HG03139 (cell line): Measurements from ENCODE around the gene ABCB1.

Experiments used
- ATAC-seq: cut with Tn5 transposase; IDR thresholded peaks from one replicate; pipeline ENCODE4 v1.9.1; 2021; ENCODE audit not compliant: unreplicated experiment

Gene ABCB1

DNA sequence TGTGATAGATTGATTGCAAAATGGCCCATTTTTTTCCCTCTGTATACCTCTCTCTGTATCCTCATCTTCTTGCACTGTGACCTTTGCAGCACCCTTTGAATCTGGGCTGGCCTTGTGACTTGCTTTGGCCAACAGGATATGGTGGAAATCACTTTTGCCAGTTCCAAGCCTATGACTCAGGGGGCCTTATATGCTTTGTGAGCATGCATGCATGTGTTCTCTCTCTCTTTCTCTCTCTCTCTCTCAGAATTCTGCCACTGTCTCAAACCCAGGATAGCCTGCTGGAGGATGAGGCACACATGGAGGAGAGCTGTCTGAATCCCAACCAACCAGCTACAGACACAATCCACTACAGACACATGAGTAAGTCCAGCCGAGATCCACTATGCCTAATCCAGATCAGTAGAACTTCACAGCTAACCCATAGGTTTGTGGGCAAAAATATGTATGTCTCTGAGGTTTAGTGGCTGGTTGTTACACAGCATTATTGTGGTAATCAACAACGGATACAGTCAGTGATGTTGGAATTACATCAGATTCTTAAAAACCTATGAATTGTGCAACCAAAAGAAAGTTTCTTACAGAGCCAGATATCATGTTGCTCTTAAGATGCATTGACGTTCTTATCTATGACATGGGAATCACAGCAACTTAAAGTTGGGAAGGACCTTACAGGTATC is 83.4 kb downstream of the ABCB1 start:
- no peak for ATAC-seq

DNA sequence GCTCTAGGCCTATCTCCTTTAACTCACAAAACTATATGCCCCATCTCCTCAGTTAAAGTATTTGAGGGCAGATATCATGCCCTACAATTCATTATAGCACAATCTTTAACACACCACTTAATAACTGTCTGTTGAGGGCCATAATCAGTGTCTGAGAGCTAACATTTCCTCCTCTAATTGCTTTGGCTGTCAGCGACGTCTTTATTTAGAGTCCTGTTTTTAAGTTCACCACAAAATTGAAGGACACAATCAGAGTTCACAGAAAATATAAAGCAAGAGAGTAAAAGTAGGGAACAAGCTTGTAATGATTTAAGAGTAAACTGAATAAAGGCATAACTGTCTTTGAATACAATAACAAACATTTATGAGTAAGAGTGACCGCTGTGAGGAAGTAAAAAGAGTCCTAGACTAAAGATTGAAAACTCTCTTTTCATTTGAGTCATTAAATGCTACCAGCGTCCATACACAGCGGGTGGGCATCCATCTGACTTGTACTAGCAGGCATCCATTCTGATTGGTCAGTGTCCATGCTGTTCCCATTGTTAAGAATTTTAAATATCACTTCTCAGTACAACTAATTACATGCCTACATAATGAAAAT is 86.8 kb downstream of the ABCB1 start:
- ATAC-seq: no peak

DNA sequence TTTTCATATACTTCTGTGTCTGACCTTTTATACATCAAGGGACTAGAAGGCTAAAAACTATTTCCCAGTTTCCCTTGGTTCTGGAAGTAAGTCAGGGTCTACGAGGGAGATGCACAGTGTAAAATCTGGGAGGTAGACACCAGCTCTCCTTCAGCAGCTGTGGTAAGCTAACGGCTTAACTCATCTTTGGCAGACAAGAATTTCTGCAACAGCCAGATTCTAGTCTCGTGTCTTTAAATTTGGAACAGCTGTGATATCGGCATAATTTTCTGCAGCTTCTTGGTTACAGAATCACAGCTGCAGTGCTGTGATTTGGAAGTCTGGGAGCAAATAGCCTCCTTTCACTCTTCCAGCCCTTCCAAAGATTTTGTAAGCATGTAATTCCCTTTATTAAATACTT is 87.8 kb downstream of the ABCB1 start:
- no peak for ATAC-seq

DNA sequence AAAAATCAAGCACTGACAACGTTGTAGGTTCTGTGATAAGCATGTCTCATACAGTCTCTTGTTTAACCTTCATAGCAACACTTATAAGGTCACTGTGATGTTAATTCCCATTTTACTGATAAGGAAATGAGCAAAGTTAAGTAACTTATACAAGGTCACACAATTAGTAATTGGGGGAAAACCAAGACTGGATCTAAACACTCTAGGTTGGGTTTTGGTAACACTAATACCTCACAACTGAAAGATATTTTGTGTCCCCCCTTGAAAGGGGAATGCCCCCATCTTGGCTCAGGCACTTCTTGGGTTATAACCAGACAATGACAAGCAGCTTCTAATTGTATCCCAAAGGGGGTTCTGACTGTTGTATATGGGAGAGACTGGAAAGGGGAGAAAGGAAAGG is 89.2 kb downstream of the ABCB1 start:
- no peak for ATAC-seq

DNA sequence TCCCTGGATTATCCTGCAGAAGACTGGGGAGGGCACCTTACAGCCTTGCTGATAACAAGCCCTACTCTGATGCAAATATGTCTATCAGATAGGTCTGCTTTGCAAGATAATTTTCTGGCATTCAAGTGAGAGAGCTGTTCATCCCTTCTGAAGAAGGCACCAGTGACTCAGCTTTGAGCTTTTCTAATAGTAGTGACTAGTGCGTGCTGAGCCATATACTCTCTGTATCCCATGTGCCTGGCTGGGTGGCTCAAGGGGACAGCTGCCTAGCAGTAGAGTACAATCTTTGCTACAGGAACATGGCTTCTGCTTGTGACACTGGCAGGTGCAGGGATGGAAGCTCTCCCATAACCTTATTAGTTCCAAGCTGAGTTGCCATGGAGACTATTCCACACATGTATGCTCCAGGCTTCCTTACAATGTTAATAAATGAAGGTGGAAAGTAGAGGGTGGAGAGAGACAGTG is 90.2 kb downstream of the ABCB1 start:
- ATAC-seq: no peak

DNA sequence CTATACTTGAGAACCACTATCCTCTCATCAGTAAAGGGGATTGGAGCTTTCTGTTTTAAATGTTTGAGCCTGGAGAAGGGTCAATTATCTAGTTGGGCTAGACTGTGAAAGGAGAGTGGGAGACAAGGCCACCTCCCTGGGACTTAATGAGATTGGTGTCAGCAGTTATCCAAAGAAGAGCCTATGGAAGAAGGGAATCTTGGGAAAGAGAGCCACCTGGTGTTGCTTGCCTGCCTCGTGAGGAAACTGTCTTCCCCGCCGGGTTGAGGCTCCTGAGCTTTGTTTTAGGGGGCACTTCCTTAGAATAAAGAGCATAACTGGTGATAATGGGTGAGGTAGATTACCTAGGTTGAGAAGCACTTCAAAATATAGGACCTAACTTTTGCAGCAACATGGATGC is 93.2 kb downstream of the ABCB1 start:
- no peak for ATAC-seq

DNA sequence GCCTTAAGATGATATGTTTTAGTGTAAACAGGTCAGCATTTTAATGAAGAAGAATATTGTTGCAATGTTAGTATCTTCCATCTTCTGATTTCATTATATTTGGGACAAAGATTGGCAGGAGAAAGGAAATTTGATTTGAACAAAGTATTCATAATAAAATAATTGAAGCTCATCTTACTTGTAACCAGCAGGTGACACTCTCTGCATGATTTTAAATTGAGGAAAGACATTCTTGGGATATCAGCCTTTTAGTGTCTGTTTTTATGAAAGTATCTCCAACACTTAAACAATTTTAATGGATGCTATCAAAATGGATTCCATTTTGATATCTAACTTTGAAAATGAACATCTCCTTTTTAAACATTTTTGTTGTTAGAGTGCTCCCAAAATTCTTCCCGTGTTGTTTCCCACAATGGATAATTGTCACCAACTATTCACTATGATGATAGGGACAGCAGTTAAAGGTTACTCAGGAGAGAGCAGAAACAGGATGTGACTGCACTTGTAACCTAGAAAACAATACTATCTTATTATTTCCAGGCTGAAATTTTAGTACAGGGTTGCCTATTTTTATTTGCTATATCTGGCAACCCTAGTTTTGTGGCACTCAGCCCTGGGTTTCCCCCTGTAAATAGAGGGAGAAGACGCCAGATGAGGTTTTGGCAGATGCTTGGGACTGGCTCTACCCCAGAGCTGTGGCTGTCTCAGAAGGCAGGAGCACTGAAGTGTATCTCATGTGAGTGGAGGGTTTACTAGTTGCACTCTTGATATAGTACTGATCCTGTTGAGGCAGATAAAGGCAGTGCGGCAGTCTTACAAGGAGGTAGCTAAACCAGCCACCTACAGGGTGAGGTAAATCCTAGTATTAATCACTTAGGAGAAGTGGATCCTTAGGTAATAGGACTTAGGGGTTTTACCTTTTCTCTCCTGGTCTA is 94.2 kb downstream of the ABCB1 start:
- no peak for ATAC-seq

DNA sequence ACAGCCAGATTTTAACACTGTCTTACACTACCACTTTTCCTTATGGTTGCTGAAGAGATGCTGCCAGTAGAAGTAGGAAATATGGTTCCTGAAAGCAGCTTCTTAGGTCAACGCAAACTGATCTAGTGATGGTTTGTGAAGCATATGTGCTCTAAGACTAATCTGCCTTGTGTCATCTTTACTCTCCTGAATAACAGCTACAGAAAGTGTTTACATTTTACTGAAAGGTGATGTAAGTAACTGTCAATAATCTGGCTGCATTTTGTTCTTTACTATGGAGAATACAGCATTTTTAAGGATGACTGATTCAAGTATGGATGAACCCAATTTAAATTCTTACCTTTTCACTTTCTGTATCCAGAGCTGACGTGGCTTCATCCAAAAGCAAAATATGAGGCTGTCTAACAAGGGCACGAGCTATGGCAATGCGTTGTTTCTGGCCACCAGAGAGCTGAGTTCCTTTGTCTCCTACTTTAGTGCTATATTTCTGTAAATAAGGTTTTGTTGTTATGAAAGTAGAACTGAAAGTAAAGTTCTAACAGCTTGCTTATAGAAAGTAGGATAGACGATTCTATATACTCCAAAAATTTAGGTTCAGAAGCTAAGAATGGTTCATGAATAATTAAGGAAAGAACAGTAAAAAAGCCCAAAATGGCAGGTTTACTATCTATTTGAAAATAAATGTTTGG is 95.0 kb downstream of the ABCB1 start:
- ATAC-seq: no peak

DNA sequence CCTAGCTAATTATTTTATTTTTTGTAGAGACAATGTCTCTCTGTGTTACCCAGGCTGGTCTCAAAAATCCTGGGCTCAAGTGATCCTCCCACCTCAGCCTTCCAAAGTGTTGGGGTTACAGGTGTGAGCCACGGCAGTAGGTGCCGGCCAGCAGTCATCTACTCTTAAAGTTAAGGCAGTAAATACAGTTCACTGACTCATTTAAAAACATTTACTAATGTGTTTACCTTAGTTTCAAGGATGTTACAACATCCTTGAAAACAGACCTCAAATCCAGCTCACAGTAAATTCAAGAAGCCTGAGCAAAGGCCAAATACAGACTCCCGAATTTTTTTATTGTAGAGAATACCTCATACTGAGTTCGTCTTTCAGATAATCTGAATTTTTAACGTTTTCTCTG is 95.6 kb downstream of the ABCB1 start:
- no peak for ATAC-seq

DNA sequence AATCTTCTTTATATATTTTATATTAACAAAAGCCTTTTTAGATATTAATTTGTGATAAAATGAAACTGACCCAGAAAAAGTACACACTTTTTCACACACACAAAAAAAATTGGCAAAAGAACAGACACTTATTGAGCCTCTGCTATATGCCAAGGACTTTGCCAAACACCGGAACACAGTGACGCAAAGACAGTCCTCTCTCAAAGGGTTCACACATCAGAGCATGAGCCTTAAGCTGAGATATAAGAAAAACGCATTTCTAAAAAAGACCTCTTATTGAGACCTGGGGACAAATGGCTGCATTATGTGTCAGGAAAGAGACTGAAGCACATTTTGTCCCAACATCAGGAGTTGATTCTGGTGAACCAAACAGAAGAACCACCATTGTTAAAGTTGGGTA is 101.2 kb downstream of the ABCB1 start:
- no peak for ATAC-seq

DNA sequence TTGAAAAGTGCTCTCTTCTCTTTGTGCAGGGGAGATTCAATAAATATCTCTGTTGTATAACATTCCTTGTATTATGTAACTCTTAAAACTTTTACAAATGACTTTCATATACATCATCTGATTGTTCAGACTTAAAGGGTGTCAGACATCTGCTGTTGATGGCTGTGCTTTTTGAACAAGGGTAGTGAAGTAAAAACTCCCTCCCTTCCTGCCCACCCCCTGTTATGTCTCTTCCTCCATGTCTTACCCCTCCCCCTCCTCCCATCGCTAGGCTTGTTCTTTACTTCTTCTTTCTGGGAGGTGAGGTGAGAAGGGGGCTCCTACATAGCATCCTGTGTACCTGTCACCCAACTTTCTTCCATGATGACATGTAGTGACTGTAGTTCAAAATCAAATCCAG is 101.8 kb downstream of the ABCB1 start:
- ATAC-seq: no peak

DNA sequence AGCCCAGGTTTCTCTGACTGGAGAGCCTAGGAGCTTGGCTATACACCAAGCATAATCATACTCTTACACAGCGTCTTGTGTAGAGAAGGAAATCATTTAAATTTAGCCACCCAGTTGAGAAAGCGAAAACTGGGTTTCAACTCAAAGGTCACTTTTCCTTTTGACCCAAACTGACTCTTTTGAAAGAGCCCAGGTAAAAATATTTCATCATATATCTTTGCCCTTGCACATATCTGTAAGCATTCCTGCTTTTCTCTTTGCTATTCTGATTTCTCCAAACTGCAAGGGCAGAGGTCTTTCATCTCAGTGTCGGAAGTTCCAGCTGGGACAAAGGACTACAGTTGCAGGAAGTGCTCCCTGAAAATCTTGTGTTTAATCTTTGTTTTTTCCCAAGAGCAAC is 103.2 kb downstream of the ABCB1 start:
- no peak for ATAC-seq

DNA sequence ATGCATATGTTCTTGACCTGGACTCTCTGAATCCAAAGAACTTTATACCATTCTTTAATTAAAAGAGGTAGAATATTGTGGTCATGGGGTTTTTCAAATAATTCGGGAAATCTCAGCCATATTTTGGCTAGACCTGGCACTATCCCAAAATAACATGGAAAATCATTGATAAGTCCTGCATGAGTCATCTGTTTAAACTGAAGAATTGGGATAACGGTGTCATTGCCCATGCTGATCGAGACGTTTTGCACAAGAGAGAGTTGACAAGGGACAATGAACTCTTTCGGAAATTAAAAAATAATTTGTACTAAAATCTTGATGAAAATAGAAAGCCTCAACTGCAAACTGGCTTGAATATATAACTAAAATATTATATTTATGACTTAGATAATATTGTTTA is 105.3 kb downstream of the ABCB1 start:
- ATAC-seq: no peak

DNA sequence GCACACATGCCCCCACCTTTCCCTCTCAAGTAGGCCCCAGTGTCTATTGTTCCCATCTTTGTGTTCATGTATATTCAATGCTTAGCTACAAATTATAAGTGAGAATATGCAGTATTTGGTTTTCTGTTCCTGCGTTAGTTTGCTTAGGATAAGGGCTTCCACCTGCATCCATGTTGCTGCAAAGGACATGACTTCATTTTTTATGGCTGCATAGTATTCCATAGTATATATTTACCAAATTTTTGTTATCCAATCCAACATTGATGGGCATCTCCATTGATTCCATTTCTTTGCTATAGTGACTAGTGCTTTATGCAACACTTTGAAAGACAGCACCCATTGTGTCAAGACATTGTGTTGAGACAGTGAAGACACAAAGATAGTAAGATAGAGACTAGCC is 106.2 kb downstream of the ABCB1 start:
- no peak for ATAC-seq

DNA sequence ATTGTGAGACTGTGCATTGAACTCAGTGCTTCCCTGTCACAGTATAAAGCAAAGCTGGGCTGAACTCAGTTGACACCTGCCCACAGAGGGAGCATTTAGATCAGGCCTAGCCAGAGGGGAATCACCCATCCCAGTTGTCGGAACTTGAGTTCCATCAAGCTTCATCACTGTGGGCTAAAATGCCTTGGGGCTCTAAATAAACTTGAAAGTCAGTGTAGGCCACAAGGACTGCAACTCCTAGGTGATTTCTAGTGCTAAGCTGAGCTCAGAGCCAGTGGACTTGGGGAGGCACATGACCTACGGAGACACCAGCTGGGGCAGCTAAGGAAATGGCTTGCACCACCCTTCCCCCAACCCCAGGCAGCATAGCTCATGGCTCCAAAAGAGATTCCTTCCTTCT is 117.6 kb downstream of the ABCB1 start:
- no peak for ATAC-seq

DNA sequence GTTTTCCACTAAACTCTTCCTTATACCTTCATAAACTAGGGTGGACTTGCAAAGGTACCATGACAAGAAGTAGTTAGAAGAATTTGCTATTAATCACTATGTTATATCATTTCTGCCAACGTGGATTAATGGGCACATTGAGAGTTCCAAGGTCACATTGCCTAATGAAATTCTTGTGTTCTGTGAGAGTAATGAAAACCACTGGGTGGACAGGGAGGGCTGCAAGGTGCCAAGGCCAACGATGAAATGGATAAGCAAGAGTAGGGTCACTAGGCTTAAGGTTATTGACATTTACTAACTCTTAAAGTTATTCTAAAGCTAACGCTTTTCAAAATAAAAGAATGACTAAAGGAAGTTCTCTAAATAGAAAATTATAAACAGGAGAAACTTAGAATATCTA is 118.6 kb downstream of the ABCB1 start:
- no peak for ATAC-seq

DNA sequence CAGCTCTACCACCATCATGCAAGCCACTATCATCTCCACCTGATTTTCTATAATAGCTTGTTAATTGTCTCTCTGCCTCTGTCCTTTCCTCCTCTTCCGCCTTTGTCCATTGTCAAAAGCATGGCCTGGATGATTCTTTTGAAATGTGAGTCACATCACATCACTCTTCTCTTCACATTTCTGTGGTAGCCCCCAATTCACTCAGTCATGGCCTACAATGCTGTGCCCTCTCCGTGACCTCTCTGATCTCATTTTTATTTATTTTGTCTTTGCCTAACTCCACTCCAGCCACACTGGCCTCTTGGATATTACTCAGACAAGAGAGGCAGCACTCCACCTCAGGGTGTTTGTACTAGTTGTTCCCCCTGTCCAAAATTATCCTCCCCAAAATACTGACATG is 120.3 kb downstream of the ABCB1 start:
- no peak for ATAC-seq

DNA sequence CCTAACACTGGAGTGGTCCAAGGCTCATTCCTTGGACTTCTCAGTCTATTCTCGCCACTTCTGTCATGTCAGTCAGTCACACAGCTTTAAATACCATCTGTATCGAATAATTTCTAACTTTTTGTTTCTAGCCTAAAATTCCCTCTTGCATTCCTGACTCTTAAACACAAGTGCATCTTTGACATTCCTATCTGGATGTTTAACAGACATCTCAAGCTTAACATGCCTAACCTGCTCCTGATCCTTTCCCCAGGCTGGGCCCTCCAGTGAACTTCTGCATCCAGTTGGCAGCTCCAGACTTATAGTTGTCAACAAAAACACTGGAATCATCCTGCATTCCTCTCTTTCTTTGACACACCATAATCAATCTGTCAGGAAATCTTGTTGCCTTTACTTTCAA is 120.7 kb downstream of the ABCB1 start:
- no peak for ATAC-seq

DNA sequence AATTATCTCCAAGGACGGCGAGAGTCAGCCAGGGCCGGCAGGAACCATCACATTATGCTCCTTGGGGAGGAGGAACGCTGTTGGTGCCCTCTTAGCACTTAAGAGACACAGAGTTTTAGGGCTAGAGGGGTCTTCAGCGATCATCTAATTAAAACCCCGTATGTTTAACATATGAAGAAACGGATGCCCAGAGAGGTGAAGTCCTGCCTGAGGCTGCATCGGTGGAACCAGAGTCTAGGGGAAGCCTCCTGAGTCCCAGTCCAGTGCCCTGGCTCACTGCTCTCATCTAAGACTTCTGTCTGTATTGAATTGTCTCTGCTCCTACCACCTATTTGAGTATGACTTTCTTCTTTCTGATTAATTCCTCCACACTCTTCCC is 124.5 kb downstream of the ABCB1 start:
- ATAC-seq: no peak

DNA sequence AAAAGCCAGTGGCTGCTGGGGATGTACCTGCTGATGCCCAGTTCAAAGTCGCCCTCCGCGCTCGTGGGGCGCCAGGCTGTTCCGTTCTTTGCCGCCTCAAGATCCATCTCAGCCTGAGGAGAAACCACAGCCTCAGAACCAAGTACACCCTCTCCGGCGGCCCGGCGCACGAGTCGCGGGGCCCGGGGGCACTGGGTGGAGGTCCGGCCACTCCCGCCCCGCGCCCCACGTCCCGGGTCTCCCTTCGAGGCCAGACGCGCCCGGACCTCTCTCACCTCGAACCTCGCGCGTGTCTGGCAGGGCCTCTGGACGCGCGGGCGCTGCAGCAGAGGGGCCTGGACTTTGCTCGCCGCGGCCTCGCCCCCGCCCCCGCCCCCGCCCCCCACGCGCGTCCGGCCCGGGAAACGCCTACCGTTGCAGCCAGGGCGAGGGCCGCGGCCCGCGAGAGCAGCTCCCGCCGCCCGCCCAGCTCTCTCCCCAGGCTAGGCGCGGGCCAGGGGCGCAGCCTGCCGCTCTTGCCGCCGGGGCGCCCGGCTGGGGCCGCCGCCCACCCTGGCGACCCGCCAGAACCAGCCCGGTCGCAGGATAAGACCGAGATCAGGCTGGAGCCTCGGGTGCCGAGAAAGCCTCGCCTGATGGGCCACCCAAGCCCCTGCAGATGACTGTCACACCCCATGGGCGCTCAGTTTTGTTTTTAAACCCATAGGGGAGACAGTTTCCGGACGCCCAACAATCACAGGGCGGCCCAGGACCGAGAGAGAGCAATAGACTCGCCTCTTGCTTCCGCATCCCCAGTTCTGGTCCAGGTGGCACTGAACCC is 125.1 kb downstream of the ABCB1 start, which contains the start of gene ABCB4:
TSS of gene ABCB4 (minus strand) at position 322 of the 820 bp plus-strand sequence. CDS start at position 107, 215 bp downstream.
- no peak for ATAC-seq
